SU-DHL-6 (cell line): ENCODE results near the gene AGAP1.

Experiments
- EZH2phosphoT487 ChIP-seq: fragments of 200-600 bp; sonication (generic), shearing (Covaris generic); conservative IDR thresholded peaks from 2 replicates; pipeline ENCODE4 v1.6.1; 2018; ENCODE audit warnings: mild to moderate bottlenecking, antibody characterized with exemption, low read length, moderate library complexity, mixed read lengths
- TF ChIP-seq, protein P1 (sequence below): fragments of 200-600 bp; sonication (generic); IDR thresholded peaks from one replicate; pipeline ENCODE4 v1.5.1; 2017; ENCODE audit warnings: antibody characterized with exemption, mild to moderate bottlenecking, low read length, moderate library complexity; ENCODE audit not compliant: insufficient read depth, poor library complexity, severe bottlenecking

DNA sequence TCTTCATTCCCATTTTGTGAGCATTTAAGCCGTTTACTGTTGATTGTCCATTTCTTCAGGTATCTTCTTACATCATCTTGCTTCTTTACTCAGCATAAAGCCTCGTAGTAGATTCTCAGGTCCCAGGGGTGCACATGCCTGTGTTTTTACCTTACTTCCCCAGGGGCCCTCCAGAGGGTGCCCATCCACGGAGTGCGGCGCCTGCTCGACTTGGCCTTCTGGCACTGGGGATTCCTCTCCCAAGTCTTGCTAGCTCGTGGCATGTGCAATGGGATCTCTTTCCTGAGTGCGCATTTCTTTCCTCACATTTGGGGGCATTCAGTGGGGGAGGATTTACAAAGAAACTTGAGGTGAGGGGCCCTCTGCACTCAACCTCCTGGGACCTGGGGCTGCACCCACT is 148.1 kb downstream of the AGAP1 start:
- TF ChIP-seq, protein P1, sequence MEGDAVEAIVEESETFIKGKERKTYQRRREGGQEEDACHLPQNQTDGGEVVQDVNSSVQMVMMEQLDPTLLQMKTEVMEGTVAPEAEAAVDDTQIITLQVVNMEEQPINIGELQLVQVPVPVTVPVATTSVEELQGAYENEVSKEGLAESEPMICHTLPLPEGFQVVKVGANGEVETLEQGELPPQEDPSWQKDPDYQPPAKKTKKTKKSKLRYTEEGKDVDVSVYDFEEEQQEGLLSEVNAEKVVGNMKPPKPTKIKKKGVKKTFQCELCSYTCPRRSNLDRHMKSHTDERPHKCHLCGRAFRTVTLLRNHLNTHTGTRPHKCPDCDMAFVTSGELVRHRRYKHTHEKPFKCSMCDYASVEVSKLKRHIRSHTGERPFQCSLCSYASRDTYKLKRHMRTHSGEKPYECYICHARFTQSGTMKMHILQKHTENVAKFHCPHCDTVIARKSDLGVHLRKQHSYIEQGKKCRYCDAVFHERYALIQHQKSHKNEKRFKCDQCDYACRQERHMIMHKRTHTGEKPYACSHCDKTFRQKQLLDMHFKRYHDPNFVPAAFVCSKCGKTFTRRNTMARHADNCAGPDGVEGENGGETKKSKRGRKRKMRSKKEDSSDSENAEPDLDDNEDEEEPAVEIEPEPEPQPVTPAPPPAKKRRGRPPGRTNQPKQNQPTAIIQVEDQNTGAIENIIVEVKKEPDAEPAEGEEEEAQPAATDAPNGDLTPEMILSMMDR: no peak
- TF ChIP-seq EZH2phosphoT487: no peak
